Measurements from ENCODE around the gene EARS2. TPM values are rescaled to one million over a fixed set of nuclear protein-coding genes. Genes with fewer than 3 reads are reported as not detected.
A peak's percentile ranks its signal among the peaks of the same experiment; 100 is the strongest.

The EARS2 gene
- total and polyA plus RNA-seq, 2 of the 4 experiments (the other 2 are of a cell fraction), result 28.1 to 37.8 TPM

DNA sequence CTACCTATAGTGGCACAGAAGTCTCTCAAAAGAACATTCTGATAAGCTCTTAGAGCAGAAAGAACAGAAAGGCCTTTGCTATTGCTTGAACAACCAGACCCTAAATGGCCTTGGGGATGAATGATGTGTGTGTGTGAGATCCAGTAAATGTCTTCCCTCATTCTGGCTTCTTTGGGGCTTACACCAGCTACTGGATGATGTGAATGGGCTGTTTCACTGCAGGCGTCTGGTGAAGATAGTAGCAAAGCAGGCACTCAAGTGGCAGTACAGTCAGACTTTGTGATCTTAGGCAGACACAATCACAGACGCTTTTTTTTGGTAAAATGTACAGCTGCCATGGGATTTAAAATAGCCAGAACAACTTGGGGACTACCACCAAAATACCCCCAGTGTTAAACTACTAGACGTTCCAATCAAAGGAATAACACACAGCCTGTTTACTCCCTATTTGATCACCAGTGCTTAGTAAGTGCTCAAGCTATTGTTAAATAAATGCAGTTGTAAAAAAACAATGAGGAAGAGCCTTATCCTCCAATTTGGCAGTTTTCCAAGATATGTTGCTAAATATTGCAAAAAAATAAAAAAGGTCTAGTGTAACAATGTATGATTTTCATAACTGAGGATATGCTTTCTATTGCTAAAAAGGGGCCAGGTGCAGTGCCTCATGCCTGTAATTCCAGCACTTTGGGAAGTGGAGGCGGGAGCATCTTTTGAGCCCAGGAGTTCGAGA is 21.1 kb upstream of the EARS2 start:
- H4K20me1 ChIP-seq (ENCODE audit: insufficient read depth, low read length), result peaks cover 4% of the 10 kb centered on the region; the same call in 1 of the 2 replicates
- no TSS peak for BruUV-seq (replicated peaks)
- H3K14ac ChIP-seq (replicated peaks; ENCODE audit: low read depth, low read length), result no peak overlapping the region
- POLR2A ChIA-PET (ENCODE audit: unreplicated experiment), result no interaction called here
- H2AK9ac ChIP-seq (replicated peaks; ENCODE audit: low read depth, low read length, poor library complexity), result no peak overlapping the region
- ATAC-seq (ENCODE audit: low read depth), result no peak
- H2BK120ac ChIP-seq (ENCODE audit: low read depth, low read length), result no peak overlapping the region
- H3K79me1 ChIP-seq (ENCODE audit: low read depth in 1 of 2, low read length in 2 of 2), result peaks cover 0 to 9% of the 10 kb centered on the region in 2 experiments; a peak in 3 of 4 replicates
- in situ Hi-C loops (cut with MboI; ENCODE audit: low sequenced_read_pairs) (no loop called here), dilution Hi-C loops (cut with HindIII; ENCODE audit: low sequenced_read_pairs, unreplicated experiment) (no loop called here), intact Hi-C loops (cut with micrococcal nuclease) (no loop called here)
- H3K9ac ChIP-seq (ENCODE audit: low read depth, low read length), result no peak overlapping the region
- H3K4me2 ChIP-seq (ENCODE audit: low read depth, low read length), result no peak overlapping the region
- no peak overlapping the region for H3K56ac ChIP-seq (ENCODE audit: extremely low read depth, insufficient read depth, low read length)
- no peaks in the 10 kb centered on the region for H3K4me1 ChIP-seq (ENCODE audit: control insufficient read depth, insufficient read depth, low read length)
- no peak overlapping the region for H4K91ac ChIP-seq (ENCODE audit: insufficient read depth, low read depth, low read length)
- no peak overlapping the region for H2BK15ac ChIP-seq (ENCODE audit: low read depth, low read length)
- no peak overlapping the region for H3K4me3 ChIP-seq (ENCODE audit: insufficient read depth, low read depth, low read length)
- H3K9me1 ChIP-seq (ENCODE audit: insufficient read depth, low read length), result 0 out of 2 replicates have a peak, but pooled peaks cover 3% of the 10 kb centered on the region
- WGBS, 2 experiments (ENCODE audit: extremely low coverage in 2 of 2, insufficient read length in 1 of 2), result no CpG with 5 or more reads among the region's 5 CpGs
- H2BK20ac ChIP-seq (ENCODE audit: low read depth, low read length), result no peak overlapping the region
- H2AFZ ChIP-seq (replicated peaks; ENCODE audit: low read length, poor library complexity), result no peak overlapping the region
- H3K23ac ChIP-seq (ENCODE audit: low read depth, low read length), result no peak overlapping the region
- no peaks in the 10 kb centered on the region for H3K9me3 ChIP-seq (ENCODE audit: control insufficient read depth, insufficient read depth, low read length)
- no peak overlapping the region for H4K5ac ChIP-seq (ENCODE audit: low read depth, low read length)
- CTCF ChIA-PET, result no interaction called here
- no peak for TF ChIP-seq SMC3 (IDR thresholded peaks at IDR 0.05; ENCODE audit: low read depth, low read length)
- TF ChIP-seq RCOR1 (IDR thresholded peaks at IDR 0.05; ENCODE audit: insufficient replicate concordance, low read length), result no peak
- no peak for TF ChIP-seq FOS (IDR thresholded peaks at IDR 0.05; ENCODE audit: low read depth, low read length)
- TF ChIP-seq MAZ (IDR thresholded peaks at IDR 0.05; ENCODE audit: borderline replicate concordance, low read depth, low read length), result no peak
- no peak for TF ChIP-seq RAD21 (IDR thresholded peaks at IDR 0.05; ENCODE audit: low read length)
- no peak for TF ChIP-seq MAFK (IDR thresholded peaks at IDR 0.05; ENCODE audit: low read depth, low read length)
- TF ChIP-seq, protein P1, sequence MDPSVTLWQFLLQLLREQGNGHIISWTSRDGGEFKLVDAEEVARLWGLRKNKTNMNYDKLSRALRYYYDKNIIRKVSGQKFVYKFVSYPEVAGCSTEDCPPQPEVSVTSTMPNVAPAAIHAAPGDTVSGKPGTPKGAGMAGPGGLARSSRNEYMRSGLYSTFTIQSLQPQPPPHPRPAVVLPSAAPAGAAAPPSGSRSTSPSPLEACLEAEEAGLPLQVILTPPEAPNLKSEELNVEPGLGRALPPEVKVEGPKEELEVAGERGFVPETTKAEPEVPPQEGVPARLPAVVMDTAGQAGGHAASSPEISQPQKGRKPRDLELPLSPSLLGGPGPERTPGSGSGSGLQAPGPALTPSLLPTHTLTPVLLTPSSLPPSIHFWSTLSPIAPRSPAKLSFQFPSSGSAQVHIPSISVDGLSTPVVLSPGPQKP (IDR thresholded peaks at IDR 0.05; ENCODE audit: borderline replicate concordance, low read depth, low read length), result no peak
- no peak for TF ChIP-seq NFE2L2 (IDR thresholded peaks at IDR 0.05; ENCODE audit: low read depth, low read length)
- no peak for TF ChIP-seq BHLHE40 (IDR thresholded peaks at IDR 0.05; ENCODE audit: low read depth, low read length)
- TF ChIP-seq CEBPB (IDR thresholded peaks at IDR 0.05; ENCODE audit: low read depth, low read length), result no peak
- TF ChIP-seq RFX5 (IDR thresholded peaks at IDR 0.05; ENCODE audit: low read depth, low read length), result no peak
- TF ChIP-seq, protein P2, sequence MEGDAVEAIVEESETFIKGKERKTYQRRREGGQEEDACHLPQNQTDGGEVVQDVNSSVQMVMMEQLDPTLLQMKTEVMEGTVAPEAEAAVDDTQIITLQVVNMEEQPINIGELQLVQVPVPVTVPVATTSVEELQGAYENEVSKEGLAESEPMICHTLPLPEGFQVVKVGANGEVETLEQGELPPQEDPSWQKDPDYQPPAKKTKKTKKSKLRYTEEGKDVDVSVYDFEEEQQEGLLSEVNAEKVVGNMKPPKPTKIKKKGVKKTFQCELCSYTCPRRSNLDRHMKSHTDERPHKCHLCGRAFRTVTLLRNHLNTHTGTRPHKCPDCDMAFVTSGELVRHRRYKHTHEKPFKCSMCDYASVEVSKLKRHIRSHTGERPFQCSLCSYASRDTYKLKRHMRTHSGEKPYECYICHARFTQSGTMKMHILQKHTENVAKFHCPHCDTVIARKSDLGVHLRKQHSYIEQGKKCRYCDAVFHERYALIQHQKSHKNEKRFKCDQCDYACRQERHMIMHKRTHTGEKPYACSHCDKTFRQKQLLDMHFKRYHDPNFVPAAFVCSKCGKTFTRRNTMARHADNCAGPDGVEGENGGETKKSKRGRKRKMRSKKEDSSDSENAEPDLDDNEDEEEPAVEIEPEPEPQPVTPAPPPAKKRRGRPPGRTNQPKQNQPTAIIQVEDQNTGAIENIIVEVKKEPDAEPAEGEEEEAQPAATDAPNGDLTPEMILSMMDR (conservative IDR thresholded peaks at IDR 0.05; ENCODE audit: low read depth, low read length), result no peak
- no peak for TF ChIP-seq MXI1 (IDR thresholded peaks at IDR 0.05; ENCODE audit: borderline replicate concordance, low read depth, low read length)
- no peak for TF ChIP-seq CHD1 (IDR thresholded peaks at IDR 0.05; ENCODE audit: low read depth, low read length)
- TF ChIP-seq, protein P3, sequence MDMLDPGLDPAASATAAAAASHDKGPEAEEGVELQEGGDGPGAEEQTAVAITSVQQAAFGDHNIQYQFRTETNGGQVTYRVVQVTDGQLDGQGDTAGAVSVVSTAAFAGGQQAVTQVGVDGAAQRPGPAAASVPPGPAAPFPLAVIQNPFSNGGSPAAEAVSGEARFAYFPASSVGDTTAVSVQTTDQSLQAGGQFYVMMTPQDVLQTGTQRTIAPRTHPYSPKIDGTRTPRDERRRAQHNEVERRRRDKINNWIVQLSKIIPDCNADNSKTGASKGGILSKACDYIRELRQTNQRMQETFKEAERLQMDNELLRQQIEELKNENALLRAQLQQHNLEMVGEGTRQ (IDR thresholded peaks at IDR 0.05; ENCODE audit: low read depth, low read length), result no peak
- no peak for TF ChIP-seq POLR2A (IDR thresholded peaks at IDR 0.05; ENCODE audit: low read depth, low read length)
- H3K18ac ChIP-seq (ENCODE audit: low read depth, low read length), result no peak overlapping the region
- H2BK5ac ChIP-seq (ENCODE audit: low read depth, low read length, poor library complexity, severe bottlenecking), result no peak overlapping the region
- no peak overlapping the region for H2AK5ac ChIP-seq (ENCODE audit: low read depth, low read length)
- no peak overlapping the region for H3K27ac ChIP-seq (ENCODE audit: insufficient read depth, low read length)
- H4K8ac ChIP-seq (ENCODE audit: low read depth in 2 of 2, low read length in 2 of 2), result no peak overlapping the region
- peaks cover 43% of the 10 kb centered on the region for H3K36me3 ChIP-seq (ENCODE audit: control insufficient read depth, insufficient read depth, low read length)
- peak; percentile 24 for DNase-seq
- no peak overlapping the region for H3K4ac ChIP-seq (ENCODE audit: low read depth, low read length)
- H3K27me3 ChIP-seq (ENCODE audit: control insufficient read depth, insufficient read depth, low read length), result no peaks in the 10 kb centered on the region
